Hematopoietic multipotent progenitor cell treated with erythropoietin and hydrocortisone succinate and interleukin-3 and kit ligand, for 17 days (in vitro differentiated cells): ENCODE data around the gene BPIFB6.

Experiments
- DNase-seq: peaks from one replicate; pipeline ENCODE4 v3.0.0-alpha.2; 2015; ENCODE audit warnings: low spot score

The BPIFB6 gene

GRCh38 chr20:33092361-33092760 lies 60.9 kb downstream of the BPIFB6 start:
- no peak for DNase-seq

DNA sequence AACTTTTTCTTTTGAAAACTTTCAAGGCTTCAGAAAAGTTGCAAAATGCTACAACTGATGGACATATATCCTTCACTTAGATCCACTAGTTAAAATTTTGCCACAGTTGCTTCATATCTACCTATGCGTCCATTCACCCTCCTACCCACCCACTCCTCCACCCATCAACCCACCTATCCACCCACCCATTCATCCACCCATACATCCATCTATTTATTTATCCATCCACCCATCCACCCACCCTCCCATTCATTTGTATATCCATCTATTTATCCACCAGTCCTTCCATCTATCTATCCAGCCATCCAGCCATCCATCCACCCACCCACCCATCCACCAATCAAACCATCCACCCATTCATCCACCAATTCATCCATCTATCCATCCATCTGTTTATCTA lies 61.6 kb downstream of the BPIFB6 start:
- DNase-seq = no peak

- DNase-seq = no peak
Measured at GRCh38 chr20:33093582-33093981, 62.1 kb downstream of the BPIFB6 start.
